Gastroesophageal sphincter (tissue), 3 donors: Measurements from ENCODE around the gene CHSY3.

ENCODE experiments used
- CTCF ChIP-seq, 4 experiments: fragments of 200-600 bp in 2 of 4; fragments of 450-650 bp in 2 of 4; sonication (generic) in 1 of 4; IDR thresholded peaks; one replicate each; pipeline ENCODE4 v1.5.1; 2017 to 2019; ENCODE audit warnings: antibody characterized with exemption in 4 of 4, mild to moderate bottlenecking in 2 of 4, moderate library complexity in 2 of 4
- POLR2A ChIP-seq, 2 donors: fragments of 450-650 bp; IDR thresholded peaks; one replicate each; pipeline ENCODE4 v1.6.1; 2017; ENCODE audit warnings: antibody characterized with exemption in 2 of 2, mild to moderate bottlenecking in 2 of 2, moderate library complexity in 1 of 2
- POLR2AphosphoS5 ChIP-seq: sonication (generic); formaldehyde crosslinking; IDR thresholded peaks from one replicate; pipeline ENCODE4 v1.6.1; 2017; ENCODE audit warnings: antibody characterized with exemption

GRCh38 chr5:130168211-130168610 lies 263.9 kb downstream of the CHSY3 start:
- TF ChIP-seq POLR2A (IDR thresholded peaks at IDR 0.05) (no peak), POLR2AphosphoS5 (no peak), CTCF (IDR thresholded peaks at IDR 0.05) (no peak)
